Amniotic epithelial cell (primary cell): ENCODE results near the gene LONP1.

Experiments
- DNase-seq: peaks from one replicate; pipeline ENCODE4 v3.0.0-alpha.2; 2010; ENCODE audit warnings: low read depth

The LONP1 gene

GRCh38 chr19:5648464-5648863 is 71.5 kb downstream of the LONP1 start:
- no peak for DNase-seq

GRCh38 chr19:5646703-5647102 is 73.2 kb downstream of the LONP1 start:
- DNase-seq = no peak

GRCh38 chr19:5645409-5645808 is 74.5 kb downstream of the LONP1 start:
- no peak for DNase-seq

GRCh38 chr19:5644037-5644436 is 75.9 kb downstream of the LONP1 start:
- peak; percentile 63 for DNase-seq

- no peak for DNase-seq
These were observed 76.9 kb downstream of the LONP1 start for GRCh38 chr19:5643060-5643459.

- peak; percentile 67 for DNase-seq
These were observed 77.7 kb downstream of the LONP1 start for GRCh38 chr19:5642204-5642603.
